HepG2 (cell line): ENCODE measurements around the gene ETFA. TPM values are rescaled to one million over a fixed set of nuclear protein-coding genes. Genes with fewer than 3 reads are reported as not detected.
A peak's percentile ranks its signal among the peaks of the same experiment; 100 is the strongest.

Experiments used
- ATAC-seq: fragments of 200-7000 bp; cut with Tn5 transposase; 3 replicates; pipeline ENCODE4 v1.9.1; 2020; ENCODE audit warnings: mild to moderate bottlenecking, moderate library complexity
- BruUV-seq: library from RNA; stranded (reverse); fragments of 400-500 nt; replicated peaks from 2 replicates; lab custom pipeline; 2021; lab: Mats Ljungman, UMichigan
- CTCF ChIA-PET: fragments of 300-600 bp; formaldehyde crosslinking; extraction: SDS; loops from one replicate; lab custom pipeline; 2021; ENCODE audit warnings: low total read pairs, inconsistent platforms, low intra/inter-chr PET ratio; lab: Yijun Ruan, JAX
- POLR2A ChIA-PET: fragments of 350-600 bp; sonication (Branson Sonifier 250); formaldehyde crosslinking; loops from one replicate; lab custom pipeline; 2020; ENCODE audit warnings: antibody characterized with exemption, inconsistent platforms; lab: Yijun Ruan, JAX
- DNase-seq: peaks from one replicate; pipeline ENCODE4 v3.0.0-alpha.2; 2015; ENCODE audit warnings: low spot score
- FAIRE-seq: peaks from 3 replicates; lab custom pipeline; 2011; peaks lifted over from hg19 to GRCh38; lab: Jason Lieb, UNC
- H2AFZ ChIP-seq: one replicate; pipeline ENCODE4 v1.6.1; 2011; ENCODE audit warnings: low read length, inconsistent platforms
- H3K27ac ChIP-seq: fragments of 300-600 bp; 3 replicates; pipeline ENCODE4 v1.8.0; 2011; ENCODE audit warnings: mixed run types, mild to moderate bottlenecking, mixed read lengths, low read length, inconsistent platforms; ENCODE audit not compliant: insufficient read depth; ENCODE audit errors: extremely low read length
- H3K27me3 ChIP-seq, 2 experiments: fragments of 200-600 bp in 1 of 2; 2 replicates in 1 of 2; 3 replicates in 1 of 2; pipeline versions ENCODE4 v1.6.0 to v1.8.0; 2011; ENCODE audit warnings: low read length in 2 of 2, mild to moderate bottlenecking in 2 of 2, moderate library complexity in 2 of 2, inconsistent platforms in 1 of 2; ENCODE audit not compliant: insufficient read depth in 2 of 2, control insufficient read depth in 1 of 2
- H3K36me3 ChIP-seq, 2 experiments: fragments of 200-600 bp in 1 of 2; replicated peaks in 1 of 2; 2 replicates in 1 of 2; 3 replicates in 1 of 2; pipeline versions ENCODE4 v1.5.1 to v1.8.0; 2011; ENCODE audit warnings: low read length in 2 of 2, inconsistent platforms in 1 of 2; ENCODE audit not compliant: insufficient read depth in 2 of 2, control insufficient read depth in 1 of 2
- H3K4me1 ChIP-seq: 2 replicates; pipeline ENCODE4 v1.5.1; 2012; ENCODE audit warnings: low read length, inconsistent platforms; ENCODE audit not compliant: insufficient read depth
- H3K4me2 ChIP-seq: 2 replicates; pipeline ENCODE4 v1.6.0; 2011; ENCODE audit warnings: low read depth, low read length, inconsistent platforms
- H3K4me3 ChIP-seq, 3 experiments: fragments of 200-600 bp in 1 of 3; sonication (generic), shearing (Covaris generic) in 1 of 3; replicated peaks in 1 of 3; 2 replicates each; pipeline ENCODE4 v1.5.1; 2011 to 2016; ENCODE audit warnings: low read length in 3 of 3, inconsistent platforms in 2 of 3, low read depth in 2 of 3, mild to moderate bottlenecking in 2 of 3, control low read depth in 1 of 3, mixed read lengths in 1 of 3; ENCODE audit not compliant: insufficient read depth in 1 of 3
- H3K79me2 ChIP-seq: one replicate; pipeline ENCODE4 v1.6.1; 2011; ENCODE audit warnings: low read length, inconsistent platforms; ENCODE audit not compliant: insufficient read depth
- H3K9ac ChIP-seq: 2 replicates; pipeline ENCODE4 v1.6.0; 2011; ENCODE audit warnings: mild to moderate bottlenecking, low read depth, low read length, inconsistent platforms; ENCODE audit not compliant: insufficient read depth
- H3K9me3 ChIP-seq: 2 replicates; pipeline ENCODE4 v1.5.1; 2012; ENCODE audit warnings: mild to moderate bottlenecking, low read length
- H4K20me1 ChIP-seq: 2 replicates; pipeline ENCODE4 v1.6.0; 2011; ENCODE audit warnings: inconsistent platforms, mild to moderate bottlenecking, low read length, moderate library complexity; ENCODE audit not compliant: insufficient read depth
- FOXK2 ChIP-seq: fragments of 450-650 bp; IDR thresholded peaks from 2 replicates; pipeline ENCODE4 v1.6.1; 2016
- GABPB1 ChIP-seq: IDR thresholded peaks from 2 replicates; pipeline ENCODE4 v1.6.1; 2016; ENCODE audit warnings: mild to moderate bottlenecking, missing genetic modification reagents, moderate library complexity, missing compliant biosample characterization
- ZBTB3 ChIP-seq: sonication (generic); formaldehyde crosslinking; IDR thresholded peaks from 2 replicates; pipeline ENCODE4 v1.4.0; 2020; ENCODE audit warnings: low read depth, mild to moderate bottlenecking, moderate library complexity, missing genetic modification reagents, borderline replicate concordance
- ZNF784 ChIP-seq: sonication (generic); formaldehyde crosslinking; IDR thresholded peaks from 2 replicates; pipeline ENCODE4 v1.5.1; 2020; ENCODE audit warnings: missing genetic modification reagents, mild to moderate bottlenecking, borderline replicate concordance
- WGBS: methylation state at CpG from one replicate; pipeline ENCODE4 v1.1.6; 2017; ENCODE audit warnings: low lambda C conversion rate; 5-methylcytosine and 5-hydroxymethylcytosine counted together
- in situ Hi-C: cut with HindIII; loops from 2 replicates; pipeline ENCODE4 v1.10.0; 2017; ENCODE audit warnings: low pct_unique_long_range_greater_than_20kb; ENCODE audit not compliant: extremely low pct_ligation_motif_present
- intact Hi-C: fragments of 100-400 bp; cut with micrococcal nuclease; formaldehyde crosslinking; loops from one replicate; pipeline ENCODE4 v1.10.0; 2022; ENCODE audit not compliant: unreplicated experiment
- polyA plus RNA-seq, 8 experiments: library from polyadenylated mRNA; depleted of rRNA in 3 of 8; stranded (reverse) in 7 of 8; unstranded in 1 of 8; fragments of >200 nt; fragmentation: Illumina TruSeq in 4 of 8; extraction: Trizol in 4 of 8; gene quantifications; 2 replicates each; pipeline versions ENCODE4 v1.2.1 to v1.2.3, GENCODE V29; 2011 to 2016; ENCODE audit warnings: low read depth in 4 of 8, missing spikeins in 1 of 8, mixed read lengths in 1 of 8; ENCODE audit not compliant: insufficient read depth in 1 of 8
- total RNA-seq, 5 experiments: library from RNA; depleted of rRNA; stranded (reverse); fragments of >200 nt; fragmentation: Illumina TruSeq; extraction: Trizol; gene quantifications; 2 replicates each; pipeline ENCODE4 v1.2.3, GENCODE V29; 2016; ENCODE audit warnings: low read depth in 1 of 5

The ETFA gene
- total and polyA plus RNA-seq, 2 of the 13 experiments (the other 11 are each of a cell fraction or from before 2014, with no cell fraction given): 291 to 396 TPM

DNA sequence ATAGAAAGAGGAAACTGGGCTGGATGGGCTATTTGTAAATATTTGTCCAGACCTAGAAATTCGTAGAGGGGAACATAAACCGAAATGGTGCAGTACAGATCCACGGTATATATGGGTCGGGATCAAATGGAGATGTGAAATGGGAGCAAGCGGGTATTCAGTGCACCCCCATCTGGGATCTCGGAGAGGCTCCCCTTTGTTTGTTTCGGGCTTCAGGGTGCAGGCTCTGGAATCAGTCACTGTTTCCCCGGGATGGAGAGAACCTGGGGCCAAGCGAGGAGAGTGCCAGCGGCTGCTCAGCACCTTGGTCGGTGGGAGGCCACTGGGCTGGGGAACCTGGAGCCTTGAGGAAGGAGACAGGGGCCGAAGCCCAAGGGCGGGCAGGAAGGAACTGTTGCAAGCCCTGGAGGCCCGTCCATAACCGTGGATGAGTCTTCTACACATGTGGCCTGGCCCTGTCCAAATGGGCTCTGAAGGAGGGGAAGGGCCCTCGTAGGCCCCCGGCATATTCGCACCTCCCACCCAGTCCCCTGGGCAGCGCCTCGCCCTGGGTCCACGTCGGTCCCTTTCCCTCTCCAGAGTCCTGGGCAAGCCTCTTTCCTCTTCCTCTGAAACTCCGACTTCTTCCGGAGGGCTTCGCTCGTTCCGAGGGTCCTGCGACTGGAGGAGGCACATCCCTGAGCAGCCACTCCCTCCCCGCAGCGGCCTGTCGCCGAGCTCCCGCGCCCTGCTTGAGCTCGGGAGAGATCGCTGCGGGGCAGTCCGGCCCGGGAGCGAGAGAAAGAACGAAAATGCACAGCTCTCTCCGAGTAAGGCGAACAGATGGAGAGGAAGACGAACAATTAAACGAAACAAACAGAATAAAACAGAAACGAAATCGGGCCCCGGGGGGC, 28.3 kb upstream of the ETFA start:
- Histone ChIP-seq H3K27me3 (no peaks in the 10 kb centered on the region; a peak in 1 of 5 replicates), H3K4me3 (peak overlapping the region in 2 of 3 experiments; percentile 77 to 93; a peak in 4 of 6 replicates), H3K27ac (no peak overlapping the region), H3K4me2 (peak overlapping the region; percentile 95), H3K79me2 (peaks cover 31% of the 10 kb centered on the region), H4K20me1 (peaks cover 8% of the 10 kb centered on the region; the same call in 1 of the 2 replicates), H3K9ac (0 out of 2 replicates have a peak overlapping the region, but pooled peaks have one; percentile 84), H3K4me1 (peaks cover 27% of the 10 kb centered on the region), H3K9me3 (no peaks in the 10 kb centered on the region), H3K36me3 (peaks cover 6 to 24% of the 10 kb centered on the region in 2 experiments; a peak in 4 of 5 replicates), H2AFZ (no peak overlapping the region)
- in situ Hi-C loops: no loop called here
- ChIA-PET CTCF (no interaction called here), POLR2A (no interaction called here)
- DNase-seq (no peak), ATAC-seq (no peak), FAIRE-seq (no peak)
- TF ChIP-seq ZBTB3 (no peak), ZNF784 (0 out of 2 replicates have a peak, but pooled peaks have one; percentile 14), FOXK2 (no peak), GABPB1 (CRISPR knock-in tag) (0 out of 2 replicates have a peak, but pooled peaks have one; percentile 8)
- BruUV-seq: no TSS peak
- intact Hi-C loops: loop anchor here (5.0 to 10.0 kb wide), 3 partner anchors 37 to 528 kb away; no protein-coding TSS in a partner anchor
- WGBS: 94% methylated on average over 46 of the region's 48 CpGs
